Head of caudate nucleus (tissue), 42 donors: Measurements from ENCODE around the gene R3HDM4.
"Not testable (repeated sequence)": the region's sequence is repeated elsewhere in the genome, so short reads cannot be mapped to it uniquely, and the experiment has no call there.

Source experiments
- DNase-seq, 42 donors: peaks; one replicate each; pipeline versions ENCODE4 v3.0.0 to v3.0.0-alpha.2; 2020 to 2021; ENCODE audit warnings: mixed read lengths in 7 of 42
- intact Hi-C: fragments of 100-400 bp; cut with DNase I; formaldehyde crosslinking; loops from one replicate; pipeline ENCODE4 v1.15.0; 2022

The R3HDM4 gene

DNA sequence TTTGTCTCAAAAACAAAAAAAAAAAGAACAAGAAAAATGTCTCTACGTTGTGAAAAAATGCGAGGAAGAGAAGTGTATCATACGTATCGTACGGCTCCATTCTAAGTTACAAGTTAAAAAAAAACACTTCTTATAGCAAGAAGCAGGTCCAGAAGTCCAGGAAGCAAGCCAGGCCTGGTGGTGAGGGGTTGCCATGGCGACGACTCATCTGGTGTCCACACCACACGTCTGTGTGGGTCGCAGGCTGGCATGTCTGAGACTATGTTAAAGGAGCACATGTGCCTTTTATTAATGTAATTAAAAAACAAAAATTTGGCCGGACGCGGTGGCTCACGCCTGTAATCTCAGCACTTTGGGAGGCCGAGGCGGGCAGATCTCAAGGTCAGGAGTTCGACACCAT lies 25.9 kb downstream of the R3HDM4 start:
- intact Hi-C loops = no loop called here
- no peak for DNase-seq

DNA sequence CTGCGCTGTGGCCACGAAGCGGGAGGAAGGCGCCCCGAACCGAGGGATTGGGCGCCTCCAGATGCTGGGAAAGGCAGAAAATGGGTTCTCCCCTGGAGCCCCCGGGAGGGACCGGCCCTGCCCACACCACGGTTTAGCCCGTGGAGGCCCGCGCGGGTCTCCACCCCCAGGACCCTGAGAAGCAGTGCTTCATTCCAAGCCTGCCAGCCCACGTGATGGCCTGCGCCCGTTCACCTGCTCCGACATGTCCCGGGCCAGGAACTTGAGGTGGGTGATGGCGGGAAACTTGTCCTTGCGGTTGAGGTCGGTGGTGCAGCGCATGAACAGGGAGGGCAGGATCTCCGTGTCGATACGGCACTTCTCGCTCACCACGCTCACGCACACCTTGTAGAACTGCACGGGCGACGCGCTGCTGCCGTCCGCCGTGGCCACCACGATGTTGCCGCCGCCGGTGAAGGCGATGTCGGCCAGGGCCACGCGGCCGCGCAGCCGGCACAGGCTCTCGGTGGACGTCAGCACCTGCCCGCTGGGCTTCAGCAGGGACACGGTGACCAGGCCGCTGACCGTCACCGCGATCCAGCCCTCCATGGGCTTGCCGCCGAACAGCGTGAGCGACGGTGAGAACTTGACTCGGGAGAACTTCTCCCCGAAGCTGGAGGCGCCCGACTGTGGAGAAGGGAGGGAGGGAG lies 27.3 kb downstream of the R3HDM4 start:
- intact Hi-C loops = no loop called here
- no peak for DNase-seq

DNA sequence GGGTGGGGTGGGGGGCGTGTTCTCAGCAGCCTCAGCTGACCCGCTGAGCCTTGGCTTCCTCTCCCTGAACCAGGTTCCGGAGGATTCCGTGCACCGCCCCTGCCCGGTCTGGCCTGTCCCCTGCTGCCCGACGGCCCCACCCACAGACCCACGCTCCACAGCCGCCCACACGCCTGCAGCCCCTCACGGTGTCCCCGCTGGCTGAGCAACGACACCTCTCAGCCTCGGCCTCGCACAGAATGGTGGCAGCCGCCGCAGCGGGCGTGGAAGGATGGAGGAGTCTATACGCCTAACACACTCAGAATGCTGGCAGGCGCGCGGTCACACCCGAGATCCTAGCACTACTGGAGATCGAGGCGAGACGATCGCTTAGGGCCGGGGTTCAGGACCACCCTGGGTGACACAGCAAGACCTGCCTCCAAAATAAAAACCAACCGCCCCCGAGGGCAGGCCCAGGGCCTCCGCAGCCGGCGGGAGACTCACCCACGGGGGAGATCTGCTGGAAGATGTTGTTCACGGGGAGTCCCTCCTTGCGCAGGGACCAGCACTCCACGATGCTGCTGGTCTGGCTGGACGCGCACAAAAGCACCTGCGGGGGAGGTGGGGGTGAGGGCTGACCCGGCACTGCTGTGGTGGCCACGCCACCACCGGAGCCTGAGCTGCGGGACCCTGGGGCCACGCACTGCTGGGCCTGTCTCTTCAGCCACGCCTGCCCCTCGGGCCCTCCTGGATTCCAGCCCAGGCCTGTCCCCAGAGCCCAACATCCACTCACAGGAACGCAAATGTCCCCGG lies 28.4 kb downstream of the R3HDM4 start:
- intact Hi-C loops = no loop called here
- no peak for DNase-seq

DNA sequence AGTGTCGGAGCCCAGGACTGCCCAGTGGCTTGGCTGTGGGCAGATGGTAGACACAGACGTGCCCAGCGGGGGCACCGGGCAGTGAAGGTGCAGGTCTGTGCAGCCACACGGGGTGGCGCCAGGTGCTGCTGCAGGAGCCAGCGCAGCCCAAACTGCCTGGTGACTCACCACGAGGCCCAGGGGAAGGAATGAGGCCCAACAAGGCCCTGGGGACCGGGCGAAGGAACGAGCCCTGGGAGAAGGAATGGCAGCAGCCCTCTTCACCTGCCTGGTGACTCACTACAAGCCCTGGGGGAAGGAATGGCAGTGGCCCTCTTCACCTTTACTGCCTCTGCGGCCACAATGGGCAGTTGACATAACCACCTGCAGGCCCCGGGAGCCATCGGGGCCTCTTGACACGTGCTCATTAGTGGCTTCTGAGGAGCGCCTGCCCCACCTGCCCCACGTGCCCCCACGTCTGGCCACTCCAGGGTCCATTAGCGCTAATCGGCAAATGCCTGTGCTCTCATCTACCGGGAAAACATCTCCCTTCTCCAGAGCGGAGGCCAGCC lies 29.3 kb downstream of the R3HDM4 start:
- intact Hi-C loops = no loop called here
- no peak for DNase-seq

DNA sequence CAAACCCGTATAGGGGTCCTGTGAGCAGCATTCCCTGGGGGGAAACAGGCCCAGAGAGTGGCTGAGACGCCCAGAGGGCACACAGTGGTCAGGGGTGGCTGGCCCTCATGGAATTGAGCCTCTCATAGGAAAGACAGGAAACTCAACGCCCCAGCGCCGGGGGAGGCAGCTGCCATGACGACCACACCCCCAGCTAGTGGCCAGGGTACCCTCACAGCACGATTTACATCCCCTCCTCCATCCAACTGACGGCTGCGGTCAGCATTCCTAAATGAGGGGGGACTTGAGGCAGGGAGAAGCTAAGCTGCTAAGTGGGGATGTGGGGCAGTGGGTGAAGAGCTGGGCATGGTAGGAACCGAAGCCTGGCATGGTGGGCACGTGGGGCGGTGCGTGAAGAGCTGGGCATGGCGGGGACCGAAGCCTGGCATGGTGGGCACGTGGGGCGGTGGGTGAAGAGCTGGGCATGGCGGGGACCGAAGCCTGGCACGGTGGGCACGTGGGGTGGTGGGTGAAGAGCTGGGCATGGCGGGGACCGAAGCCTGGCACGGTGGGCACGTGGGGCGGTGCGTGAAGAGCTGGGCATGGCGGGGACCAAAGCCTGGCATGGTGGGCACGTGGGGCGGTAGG lies 30.0 kb downstream of the R3HDM4 start:
- intact Hi-C loops = no loop called here
- no peak for DNase-seq

DNA sequence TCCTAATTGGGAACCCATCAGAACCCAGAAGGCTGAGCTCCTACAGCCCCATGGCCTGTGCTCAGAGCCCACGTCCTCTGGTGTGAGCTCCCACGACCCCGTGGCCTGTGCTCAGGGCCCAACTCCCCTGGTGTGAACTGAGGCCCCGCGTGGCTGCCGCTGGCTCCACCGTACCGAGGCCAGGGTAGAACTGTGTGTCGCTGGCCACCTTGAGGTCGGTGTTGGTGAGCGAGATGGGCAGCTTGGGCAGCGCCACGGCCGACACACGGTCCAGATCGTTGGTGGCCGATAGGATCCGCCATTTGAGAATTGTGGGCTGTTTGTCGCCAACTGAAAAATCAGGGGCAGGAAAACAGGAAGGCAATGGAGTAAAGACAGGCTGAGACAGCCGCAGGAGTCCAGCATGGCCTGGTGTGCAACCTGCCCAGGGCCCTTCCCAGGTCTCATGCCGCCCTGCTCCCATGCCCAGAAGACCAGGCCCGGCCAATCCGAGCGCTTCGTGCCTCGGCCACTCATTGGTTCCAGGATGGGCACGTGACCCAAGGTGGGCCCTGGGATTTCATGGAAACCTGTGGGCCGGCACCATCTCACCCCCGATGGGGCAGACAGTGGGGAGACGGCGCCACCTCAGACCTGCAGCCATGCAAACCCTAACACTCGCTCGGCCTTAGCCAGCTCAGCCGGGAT lies 31.5 kb downstream of the R3HDM4 start:
- no peak for DNase-seq
- intact Hi-C loops = no loop called here

DNA sequence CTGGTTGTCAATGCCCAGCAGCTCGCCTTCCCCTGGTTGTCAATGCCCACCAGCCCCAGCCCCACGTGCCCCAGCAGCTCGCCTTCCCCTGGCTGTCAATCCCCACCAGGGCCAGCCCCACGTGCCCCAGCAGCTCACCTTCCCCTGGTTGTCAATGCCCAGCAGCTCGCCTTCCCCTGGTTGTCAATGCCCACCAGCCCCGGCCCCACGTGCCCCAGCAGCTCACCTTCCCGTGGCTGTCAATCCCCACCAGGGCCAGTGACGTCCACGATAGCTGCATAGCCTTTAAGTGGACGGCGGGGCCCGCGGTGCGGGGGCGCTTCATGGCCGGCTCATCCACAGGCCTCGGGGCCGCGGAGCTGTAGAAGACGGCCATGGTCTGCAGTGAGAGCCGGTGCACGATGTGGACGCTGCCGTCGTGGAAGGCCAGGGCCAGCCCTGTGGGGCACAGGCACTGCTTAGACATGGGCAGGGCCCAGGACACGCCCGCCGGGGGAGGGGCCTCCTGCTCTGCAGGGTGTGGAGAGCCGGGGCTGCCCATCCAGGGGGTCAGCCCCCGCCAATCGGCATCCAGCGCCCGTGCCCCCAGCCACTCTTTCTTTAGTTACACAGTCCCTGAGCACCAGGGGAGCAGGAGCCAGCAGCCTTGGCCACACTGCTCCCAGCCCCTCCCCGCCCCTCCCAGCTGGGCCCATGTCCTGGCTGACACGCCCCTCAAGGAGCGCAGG lies 33.1 kb downstream of the R3HDM4 start:
- DNase-seq = no peak
- intact Hi-C loops = no loop called here

DNA sequence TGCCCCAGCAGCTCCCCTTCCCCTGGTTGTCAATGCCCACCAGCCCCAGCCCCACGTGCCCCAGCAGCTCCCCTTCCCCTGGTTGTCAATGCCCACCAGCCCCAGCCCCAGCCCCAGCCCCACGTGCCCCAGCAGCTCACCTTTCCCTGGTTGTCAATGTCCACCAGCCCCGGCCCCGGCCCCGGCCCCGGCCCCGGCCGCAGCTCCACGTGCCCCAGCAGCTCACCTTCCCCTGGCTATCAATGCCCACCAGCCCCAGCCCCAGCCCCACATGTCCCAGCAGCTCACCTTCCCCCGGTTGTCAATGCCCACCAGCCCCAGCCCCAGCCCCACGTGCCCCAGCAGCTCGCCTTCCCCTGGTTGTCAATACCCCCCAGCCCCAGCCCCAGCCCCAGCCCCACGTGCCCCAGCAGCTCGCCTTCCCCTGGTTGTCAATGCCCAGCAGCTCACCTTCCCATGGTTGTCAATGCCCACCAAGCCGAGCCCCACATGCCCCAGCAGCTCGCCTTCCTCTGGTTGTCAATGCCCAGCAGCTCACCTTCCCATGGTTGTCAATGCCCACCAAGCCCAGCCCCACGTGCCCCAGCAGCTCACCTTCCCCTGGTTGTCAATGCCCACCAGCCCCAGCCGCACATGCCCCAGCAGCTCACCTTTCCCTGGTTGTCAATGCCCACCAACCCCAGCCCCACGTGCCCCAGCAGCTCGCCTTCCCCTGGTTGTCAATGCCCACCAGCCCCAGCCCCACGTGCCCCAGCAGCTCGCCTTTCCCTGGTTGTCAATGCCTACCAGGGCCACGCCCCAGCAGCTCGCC lies 34.1 kb downstream of the R3HDM4 start:
- DNase-seq, intact Hi-C loops: not testable (repeated sequence)

DNA sequence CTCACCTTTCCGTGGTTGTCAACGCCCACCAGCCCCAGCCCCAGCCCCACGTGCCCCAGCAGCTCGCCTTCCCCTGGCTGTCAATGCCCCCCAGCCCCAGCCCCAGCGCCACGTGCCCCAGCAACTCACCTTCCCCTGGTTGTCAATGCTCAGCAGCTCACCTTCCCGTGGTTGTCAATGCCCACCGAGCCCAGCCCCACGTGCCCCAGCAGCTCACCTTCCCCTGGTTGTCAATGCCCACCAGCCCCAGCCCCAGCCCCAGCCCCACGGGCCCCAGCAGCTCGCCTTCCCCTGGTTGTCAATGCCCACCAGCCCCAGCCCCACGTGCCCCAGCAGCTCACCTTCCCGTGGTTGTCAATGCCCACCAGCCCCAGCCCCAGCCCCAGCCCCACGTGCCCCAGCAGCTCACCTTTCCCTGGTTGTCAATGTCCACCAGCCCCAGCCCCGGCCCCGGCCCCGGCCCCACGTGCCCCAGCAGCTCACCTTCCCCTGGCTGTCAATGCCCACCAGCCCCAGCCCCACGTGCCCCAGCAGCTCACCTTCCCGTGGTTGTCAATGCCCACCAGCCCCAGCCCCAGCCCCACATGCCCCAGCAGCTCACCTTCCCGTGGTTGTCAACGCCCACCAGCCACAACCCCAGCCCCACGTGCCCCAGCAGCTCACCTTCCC lies 34.9 kb downstream of the R3HDM4 start:
- DNase-seq, intact Hi-C loops: not testable (repeated sequence)

DNA sequence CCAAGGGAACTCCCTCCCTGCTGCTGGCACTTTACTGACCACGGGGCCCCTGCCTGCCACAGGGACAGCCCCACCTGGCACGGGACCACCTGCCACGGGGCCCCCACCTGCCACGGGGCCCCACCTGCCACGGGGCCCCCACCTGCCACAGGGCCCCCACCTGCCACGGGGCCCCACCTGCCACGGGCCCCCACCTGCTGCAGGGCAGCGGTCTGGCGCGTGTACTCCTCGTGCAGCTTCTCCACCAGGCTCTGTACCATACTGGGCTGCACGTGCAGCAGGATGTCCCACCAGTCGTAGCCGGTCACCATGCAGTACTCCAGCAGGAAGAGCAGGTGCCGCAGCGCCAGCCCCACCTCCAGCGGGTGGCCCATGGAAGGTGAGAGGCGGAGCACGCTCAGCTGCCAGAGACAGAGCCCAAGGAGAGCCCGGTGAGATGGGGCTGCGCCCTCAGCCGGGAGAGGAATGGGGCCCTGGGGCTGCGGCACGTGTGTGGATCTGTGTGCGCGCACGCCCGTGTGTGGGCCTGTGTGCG lies 36.2 kb downstream of the R3HDM4 start:
- DNase-seq = no peak
- intact Hi-C loops = no loop called here

DNA sequence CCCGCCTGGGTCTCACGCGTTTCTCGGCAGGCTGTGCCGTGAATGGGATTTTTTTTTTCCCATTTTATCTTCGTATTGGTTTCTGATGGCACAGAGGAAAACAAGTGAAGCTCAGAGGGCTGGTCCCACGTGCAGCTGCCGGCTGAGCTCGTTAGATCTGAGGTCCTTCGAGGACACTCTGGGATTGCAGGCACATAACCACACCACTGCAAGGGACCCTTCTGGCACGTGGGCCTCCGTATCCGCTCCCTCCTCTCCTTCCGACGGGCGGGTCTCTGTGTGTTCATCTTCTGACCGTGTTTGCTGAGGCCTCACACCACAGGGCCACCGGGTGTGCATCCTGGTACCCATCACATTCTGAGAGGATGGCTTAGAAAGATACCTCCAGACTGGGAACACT lies 36.9 kb downstream of the R3HDM4 start:
- intact Hi-C loops = no loop called here
- no peak for DNase-seq

DNA sequence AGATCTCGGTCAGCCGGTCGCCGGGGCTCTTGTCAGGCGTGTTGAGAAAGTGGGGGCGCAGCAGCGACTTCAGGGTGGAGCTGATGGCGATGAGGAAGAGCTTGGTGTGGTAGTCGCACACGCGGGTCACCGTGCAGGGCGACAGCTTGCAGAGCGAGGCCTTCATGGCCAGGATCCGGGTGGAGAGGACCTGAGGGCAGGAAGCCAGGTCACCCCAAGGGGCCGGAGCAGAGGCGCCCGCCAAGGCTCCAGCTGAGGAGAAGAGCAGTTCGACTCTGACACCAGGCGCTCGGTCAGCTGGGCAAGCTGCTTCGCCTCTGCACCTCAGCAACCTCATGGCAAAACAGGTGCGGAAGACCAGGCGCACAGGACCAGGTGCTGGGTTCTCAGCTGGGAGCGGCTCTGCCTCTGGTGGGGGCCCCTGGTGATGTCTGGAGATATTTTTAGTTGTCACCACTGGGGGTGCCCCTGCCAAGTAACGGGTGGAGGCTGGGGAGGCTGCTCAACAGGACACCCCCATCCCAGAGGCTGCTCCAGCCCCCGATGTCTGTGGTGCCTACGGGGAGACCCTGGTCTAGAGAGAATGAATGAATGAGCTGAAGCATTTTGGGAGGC lies 37.6 kb downstream of the R3HDM4 start:
- intact Hi-C loops = no loop called here
- DNase-seq = no peak

DNA sequence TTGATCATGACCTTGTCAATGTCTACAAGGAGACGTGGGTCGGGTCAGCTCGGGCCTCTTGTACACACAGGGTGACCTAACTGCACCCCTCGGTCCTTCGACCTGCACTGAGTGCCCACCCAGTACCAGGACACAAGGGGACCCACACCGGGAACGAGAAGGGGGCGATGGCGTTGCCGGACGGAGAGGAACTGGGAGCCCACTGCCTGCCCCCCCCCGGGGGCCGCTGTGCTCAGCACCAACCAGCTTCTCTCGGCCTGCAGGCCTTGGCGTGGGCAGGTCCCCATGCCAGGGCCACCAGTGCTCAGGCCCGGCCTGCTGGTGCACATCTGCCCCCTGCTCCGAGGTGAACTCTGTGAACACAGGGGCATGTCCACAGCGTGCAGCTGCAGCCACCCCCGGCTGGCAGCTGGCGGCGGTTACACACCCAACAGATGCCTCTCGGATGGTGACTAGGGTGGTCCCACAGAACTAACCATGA lies 39.4 kb downstream of the R3HDM4 start:
- intact Hi-C loops = no loop called here
- DNase-seq = no peak

DNA sequence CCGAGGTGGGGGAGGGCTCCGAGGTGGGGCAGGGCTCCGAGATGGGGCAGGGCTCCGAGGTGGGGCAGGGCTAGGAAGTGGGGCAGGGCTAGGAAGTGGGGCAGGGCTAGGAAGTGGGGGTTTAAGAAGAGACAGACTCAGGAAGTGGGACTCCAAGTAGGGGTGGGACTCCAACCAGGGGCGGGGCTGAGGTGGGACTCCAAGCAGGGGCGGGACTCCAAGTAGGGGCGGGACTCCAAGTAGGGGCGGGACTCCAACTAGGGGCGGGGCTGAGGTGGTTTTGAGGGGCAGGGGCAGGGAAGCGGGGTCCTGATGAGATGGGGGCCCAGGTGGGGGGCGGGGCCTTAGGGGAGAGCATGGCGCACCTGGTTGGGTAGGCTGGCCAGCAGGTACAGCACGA lies 39.9 kb downstream of the R3HDM4 start:
- intact Hi-C loops = no loop called here

DNA sequence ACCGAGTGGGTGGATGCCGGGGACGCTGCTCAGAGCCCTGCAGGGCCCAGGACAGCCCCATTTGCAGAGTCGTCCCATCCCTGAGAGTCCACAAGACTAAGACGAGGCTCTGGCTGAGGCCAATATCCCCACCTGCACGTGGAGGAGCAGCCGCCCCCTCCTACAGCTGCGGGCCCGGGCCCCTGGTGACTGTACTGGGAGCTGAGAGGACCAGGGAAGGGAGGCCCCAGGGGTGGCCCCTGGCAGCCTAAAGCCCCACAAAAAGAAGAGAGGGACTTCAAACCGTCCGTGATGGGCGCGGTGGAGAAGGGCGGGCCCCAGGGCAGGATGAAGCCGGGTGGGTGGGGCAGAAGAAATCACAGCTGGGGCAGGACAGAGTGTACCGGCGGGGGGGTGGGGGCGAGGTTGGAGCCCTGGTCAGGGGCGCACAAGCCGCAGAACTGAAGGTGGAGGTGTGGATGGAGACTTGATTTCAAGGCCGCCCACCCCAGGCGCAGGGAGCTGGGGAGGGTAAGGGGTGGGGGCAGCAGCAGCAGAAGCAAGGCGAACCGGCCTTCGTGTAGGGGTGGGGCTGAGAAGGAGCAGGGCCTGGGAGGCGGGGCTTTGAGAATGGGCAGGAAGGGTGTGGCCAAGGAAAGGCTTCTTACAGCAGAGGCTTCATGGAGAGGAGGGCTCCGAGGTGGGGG lies 40.6 kb downstream of the R3HDM4 start:
- intact Hi-C loops = no loop called here
- DNase-seq = peak in 1 of 42 donors; percentile 18

More for the DNA sequence above, 39.9 kb downstream of the R3HDM4 start:
- no peak for DNase-seq
